NCI-H774 (cell line): ENCODE results near the gene RAB14.
"Not testable (repeated sequence)": the region's sequence is repeated elsewhere in the genome, so short reads cannot be mapped to it uniquely, and the experiment has no call there.

Source experiments
- DNase-seq: peaks from one replicate; lab custom pipeline; 2025; lab: John Stamatoyannopoulos, UW

The RAB14 gene

GRCh38 chr9:121189660-121190059 is 12.0 kb downstream of the RAB14 start:
- DNase-seq: no peak

- DNase-seq: no peak
Measured at GRCh38 chr9:121189006-121189405, 12.7 kb downstream of the RAB14 start.

GRCh38 chr9:121187636-121188305 is 13.9 kb downstream of the RAB14 start:
- no peak for DNase-seq

DNA sequence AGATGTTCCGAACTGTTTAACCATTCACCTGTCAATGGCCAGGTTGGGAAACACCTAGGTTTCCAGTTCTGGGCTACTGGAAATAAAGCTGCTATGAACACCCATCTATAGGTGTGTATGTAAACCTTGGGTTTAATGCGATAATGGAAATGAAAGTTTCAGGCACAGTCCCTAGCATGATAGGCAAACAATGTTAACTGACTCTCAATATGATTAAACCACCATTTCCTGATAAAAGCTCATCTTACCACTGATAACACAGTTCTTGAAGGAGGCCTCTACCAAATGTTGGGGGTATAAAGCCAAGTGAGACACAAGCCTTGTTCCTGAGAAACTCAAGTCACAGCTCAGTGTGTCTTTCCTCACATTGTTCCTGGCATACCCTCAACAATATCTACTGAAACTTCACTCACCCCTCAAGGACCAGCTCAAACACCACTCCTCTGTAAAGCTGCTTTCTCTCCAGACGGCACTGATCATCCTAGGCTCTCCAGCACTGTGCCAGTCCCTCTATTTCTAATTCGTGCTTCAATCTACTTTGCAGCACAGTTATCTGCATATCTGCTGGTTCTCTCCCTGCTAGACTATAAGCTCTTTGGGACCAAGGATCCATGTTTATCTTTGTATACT is 15.8 kb downstream of the RAB14 start:
- no peak for DNase-seq

- no peak for DNase-seq
Measured at GRCh38 chr9:121185178-121185745, 16.4 kb downstream of the RAB14 start.

GRCh38 chr9:121184463-121184862 is 17.2 kb downstream of the RAB14 start:
- DNase-seq: no peak

DNA sequence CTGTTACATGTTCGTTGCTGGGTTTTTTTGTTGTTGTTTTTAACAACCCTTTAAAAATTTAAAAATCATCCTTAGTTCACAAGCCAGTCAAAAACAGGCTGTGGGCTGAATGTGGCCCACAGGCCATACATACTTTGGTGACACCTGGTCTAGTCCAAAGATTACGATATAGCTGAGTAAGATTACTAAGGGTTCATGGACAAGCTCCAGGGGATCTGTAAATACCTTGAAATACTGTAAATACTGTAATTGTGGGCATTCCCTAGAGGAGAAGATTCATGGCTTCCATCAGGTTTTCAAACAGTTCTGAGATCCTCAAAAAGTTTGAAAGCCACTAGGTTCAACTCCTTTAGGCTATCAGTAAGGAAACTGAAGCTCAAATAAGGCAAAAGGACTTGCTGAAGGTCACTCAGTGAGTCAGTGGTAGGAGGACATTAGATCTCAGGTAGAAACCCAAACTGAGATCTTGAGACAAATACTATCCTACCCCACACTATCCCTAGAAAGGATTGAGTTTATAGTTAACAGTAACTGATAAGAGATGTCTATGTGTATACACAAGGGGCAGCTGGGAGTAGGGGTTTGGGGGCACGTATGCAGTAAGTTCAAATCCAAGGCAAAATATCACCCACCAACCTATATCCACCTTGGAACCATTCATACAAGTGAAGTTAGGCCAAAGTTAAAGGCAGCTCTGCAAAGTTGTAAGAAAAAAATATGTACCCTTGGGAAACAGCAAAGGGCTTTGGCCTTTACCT is 17.8 kb downstream of the RAB14 start:
- no peak for DNase-seq

- no peak for DNase-seq
Measured at GRCh38 chr9:121182989-121183388, 18.7 kb downstream of the RAB14 start.

DNA sequence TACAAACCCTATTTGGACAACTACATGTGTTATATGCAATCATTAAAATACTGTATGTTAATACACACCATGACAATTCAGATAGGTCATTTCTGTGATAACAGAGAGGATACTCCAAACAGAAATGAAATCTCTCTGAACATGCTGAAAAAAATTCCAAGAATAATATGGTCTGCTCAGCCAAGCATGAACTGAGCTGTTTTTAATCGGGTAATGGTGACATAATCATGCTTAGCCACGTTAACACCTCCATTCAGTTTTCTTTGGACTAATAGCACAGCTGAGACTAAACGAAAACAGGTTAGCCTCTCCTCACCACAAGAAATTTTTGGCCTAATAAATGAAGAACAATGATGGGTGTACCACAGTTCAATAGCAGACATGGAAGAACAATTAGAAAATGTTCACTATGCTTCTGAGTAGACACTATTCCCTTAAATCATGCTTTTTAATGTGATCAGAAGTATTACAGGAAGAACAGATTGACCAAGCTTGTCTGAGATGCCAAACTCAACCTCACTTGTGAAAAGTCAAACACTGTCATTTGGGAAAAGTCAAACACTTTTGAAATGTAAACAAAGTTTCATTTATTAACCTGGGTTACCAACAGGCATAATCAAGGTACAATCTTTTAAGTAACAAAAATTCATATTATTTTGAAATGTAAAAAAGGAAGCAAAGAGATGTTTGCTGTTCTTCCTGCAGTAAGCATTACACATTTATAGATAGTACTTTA is 19.4 kb downstream of the RAB14 start:
- no peak for DNase-seq

DNA sequence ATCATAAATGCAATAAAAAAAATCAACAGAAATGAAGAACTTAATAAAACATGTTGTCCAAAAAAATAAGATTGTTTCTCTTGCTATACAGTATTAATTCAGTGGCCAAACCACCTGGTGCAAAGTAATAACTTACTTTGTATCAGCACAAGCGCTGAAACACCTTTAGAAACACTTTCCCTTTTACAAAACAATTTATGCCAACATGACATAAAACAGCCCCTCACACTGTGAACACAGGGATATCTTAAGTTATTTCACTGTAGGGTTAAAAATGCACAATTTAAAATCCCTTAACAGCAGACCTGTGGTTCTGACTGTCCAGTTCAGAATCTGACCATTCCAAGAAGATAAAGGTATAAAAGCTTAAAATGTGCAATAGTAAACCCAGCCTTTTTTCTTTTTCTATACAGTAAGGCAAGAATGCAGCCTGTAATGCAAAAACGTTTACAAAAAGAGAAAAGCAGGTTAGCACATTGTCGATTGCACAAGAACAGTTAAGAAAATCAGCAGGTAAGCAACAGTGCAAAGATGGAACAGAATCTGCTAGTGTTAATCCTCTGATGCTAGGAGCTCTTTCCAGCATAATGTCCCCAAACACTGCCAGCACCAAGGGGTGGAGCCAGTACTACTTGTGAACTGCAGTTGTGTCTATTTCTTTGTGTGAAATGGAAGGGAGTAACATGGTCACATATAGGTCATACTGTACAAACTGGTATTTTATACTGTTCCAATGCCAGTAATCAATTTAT is 21.6 kb downstream of the RAB14 start:
- no peak for DNase-seq

GRCh38 chr9:121179373-121179721 is 22.3 kb downstream of the RAB14 start:
- DNase-seq: not testable (repeated sequence)

GRCh38 chr9:121178676-121179372 is 22.8 kb downstream of the RAB14 start:
- no peak for DNase-seq

GRCh38 chr9:121173501-121173900 is 28.2 kb downstream of the RAB14 start:
- DNase-seq: no peak

- no peak for DNase-seq
Measured at GRCh38 chr9:121172726-121173487, 28.8 kb downstream of the RAB14 start.

- DNase-seq: no peak
Measured at GRCh38 chr9:121171236-121171635, 30.4 kb downstream of the RAB14 start.

GRCh38 chr9:121169094-121169601 is 32.5 kb downstream of the RAB14 start:
- DNase-seq: no peak

GRCh38 chr9:121168052-121168451 is 33.6 kb downstream of the RAB14 start:
- DNase-seq: no peak

GRCh38 chr9:121160025-121160424 is 41.6 kb downstream of the RAB14 start:
- no peak for DNase-seq

GRCh38 chr9:121157939-121158338 is 43.7 kb downstream of the RAB14 start:
- DNase-seq: no peak

GRCh38 chr9:121156263-121156731 is 45.4 kb downstream of the RAB14 start:
- DNase-seq: no peak
